Uterus (tissue), 2 donors: ENCODE results near the gene CDC20B.

ENCODE experiments used
- CTCF ChIP-seq, 4 experiments: fragments of 200-600 bp in 2 of 4; fragments of 450-650 bp in 2 of 4; sonication (generic) in 2 of 4; IDR thresholded peaks; one replicate each; pipeline ENCODE4 v1.5.1; 2016 to 2019; ENCODE audit warnings: antibody characterized with exemption in 4 of 4, mild to moderate bottlenecking in 2 of 4, moderate library complexity in 1 of 4
- POLR2A ChIP-seq, 2 donors: fragments of 450-650 bp; IDR thresholded peaks; one replicate each; pipeline ENCODE4 v1.6.1; 2016; ENCODE audit warnings: antibody characterized with exemption in 2 of 2, mild to moderate bottlenecking in 1 of 2, moderate library complexity in 1 of 2

GRCh38 chr5:55172937-55173686 lies at the start of gene CDC20B:
- TF ChIP-seq POLR2A (IDR thresholded peaks at IDR 0.05) (no peak), CTCF (IDR thresholded peaks at IDR 0.05) (no peak)
